Measurements from ENCODE around the gene CKS2. TPM values are rescaled to one million over a fixed set of nuclear protein-coding genes. Genes with fewer than 3 reads are reported as not detected.

Gene CKS2
- total RNA-seq, 4 donors from 2014 or later = 9.8 to 34.1 (median 20.3) TPM

DNA sequence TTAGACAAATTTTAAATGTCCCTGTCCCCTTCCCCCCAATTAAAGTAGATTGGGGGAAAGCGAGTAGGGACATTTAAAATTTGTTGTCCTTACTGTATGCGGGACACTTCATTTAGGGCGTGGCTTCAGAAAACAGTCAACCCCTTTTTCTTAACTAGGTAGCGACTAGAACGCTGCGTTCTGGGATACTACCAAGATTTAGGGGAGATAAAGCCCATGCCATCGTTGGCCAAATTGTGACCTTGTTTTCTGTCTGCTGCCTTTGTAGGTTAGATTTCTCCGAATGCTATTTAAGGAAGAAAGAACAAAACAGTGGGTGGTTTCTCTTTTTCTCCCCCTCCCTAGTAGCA lies 1.2 kb downstream of the CKS2 start:
- no peak for ATAC-seq (ENCODE audit: low FRiP score)
- no peak for DNase-seq (ENCODE audit: low spot score)
- no peak for TF ChIP-seq CTCF (IDR thresholded peaks at IDR 0.05)

- no peak for ATAC-seq (ENCODE audit: low FRiP score)
- TF ChIP-seq CTCF (IDR thresholded peaks at IDR 0.05) = no peak
- no peak for DNase-seq (ENCODE audit: low spot score)
Measured at GRCh38 chr9:89313842-89314241, 2.8 kb downstream of the CKS2 start.

- no peak for TF ChIP-seq CTCF (IDR thresholded peaks at IDR 0.05)
- ATAC-seq (ENCODE audit: low FRiP score) = no peak
- no peak for DNase-seq (ENCODE audit: low spot score)
Measured at GRCh38 chr9:89314955-89315354, 4.0 kb downstream of the CKS2 start.

DNA sequence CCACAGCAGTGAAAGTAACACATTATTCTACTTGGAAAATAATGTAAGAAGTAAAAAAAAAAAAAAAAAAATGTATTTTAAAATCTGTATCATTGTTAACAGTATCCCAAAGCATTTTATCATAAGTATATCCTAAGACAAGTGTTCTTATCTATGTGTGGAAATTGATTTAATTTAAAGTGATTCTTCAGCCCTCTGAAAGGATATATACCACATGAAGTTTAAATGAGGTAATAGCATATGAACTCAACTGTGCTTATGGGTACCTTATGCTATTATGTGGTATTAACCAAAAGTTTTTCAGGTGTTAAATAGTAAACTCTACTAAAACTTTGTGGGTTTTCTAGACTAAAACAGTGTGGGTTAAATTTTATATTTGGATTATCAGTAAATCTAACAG lies 4.5 kb downstream of the CKS2 start:
- DNase-seq (ENCODE audit: low spot score) = no peak
- no peak for TF ChIP-seq CTCF (IDR thresholded peaks at IDR 0.05)
- ATAC-seq (ENCODE audit: low FRiP score) = no peak

GRCh38 chr9:89317282-89317681 lies 6.3 kb downstream of the CKS2 start:
- DNase-seq (ENCODE audit: low spot score) (no peak), ATAC-seq (ENCODE audit: low FRiP score) (no peak)
- TF ChIP-seq CTCF (IDR thresholded peaks at IDR 0.05) = no peak

GRCh38 chr9:89318123-89319014 lies 7.4 kb downstream of the CKS2 start, which contains the start of gene SECISBP2:
Gene SECISBP2, plus strand, starts transcription at chr9:89318500. Its CDS starts 77 bp downstream, at chr9:89318577.
- peak in 1 of 3 donors; percentile 22 for TF ChIP-seq CTCF (IDR thresholded peaks at IDR 0.05)
- DNase-seq (ENCODE audit: low spot score) = peak; percentile 76
- ATAC-seq (ENCODE audit: low FRiP score) = peak; percentile 99
